Colonic mucosa (tissue), 4 donors: Measurements from ENCODE around the gene NLRP14. TPM values are rescaled to one million over a fixed set of nuclear protein-coding genes. Genes with fewer than 3 reads are reported as not detected.

ENCODE experiments used
- DNase-seq: peaks from one replicate; pipeline ENCODE4 v3.0.0-alpha.2; 2020
- H3K27ac ChIP-seq: fragments of 200-600 bp; one replicate; pipeline ENCODE4 v1.8.0; 2021
- H3K27me3 ChIP-seq: fragments of 200-600 bp; one replicate; pipeline ENCODE4 v1.8.0; 2021
- H3K36me3 ChIP-seq: fragments of 200-600 bp; one replicate; pipeline ENCODE4 v1.8.0; 2021
- H3K4me1 ChIP-seq: fragments of 200-600 bp; one replicate; pipeline ENCODE4 v1.8.0; 2021; ENCODE audit warnings: mild to moderate bottlenecking
- H3K4me3 ChIP-seq: fragments of 200-600 bp; one replicate; pipeline ENCODE4 v1.8.0; 2021
- H3K9ac ChIP-seq, 2 donors: one replicate each; pipeline ENCODE4 v1.7.0; 2013; ENCODE audit warnings: control low read depth in 2 of 2, low read depth in 2 of 2, low read length in 2 of 2
- H3K9me3 ChIP-seq: fragments of 200-600 bp; one replicate; pipeline ENCODE4 v1.8.0; 2021
- CTCF ChIP-seq: fragments of 200-600 bp; IDR thresholded peaks from one replicate; pipeline ENCODE4 v1.8.0; 2022; ENCODE audit warnings: antibody characterized with exemption, mild to moderate bottlenecking
- intact Hi-C: fragments of 100-400 bp; cut with DNase I; formaldehyde crosslinking; loops from one replicate; pipeline ENCODE4 v1.14.1; 2022
- total RNA-seq, 2 donors: library from RNA; stranded (reverse); fragmentation: NEBNext Ultra II Directional in 1 of 2; extraction: Animal tissue kit (Norgen Biotek cat#: 25700) in 1 of 2; gene quantifications; one replicate each; pipeline ENCODE4 v1.2.1, GENCODE V29; 2021
- donor health status: healthy.
- donor health status: DM: no; HTN: no; CAD: no.
- donor health status: DM: no; HTN: no; CAD: no.

NLRP14 gene
- total RNA-seq, 2 donors from 2014 or later, result 0.10 TPM; not detected in 1

- Histone ChIP-seq H3K4me3 (no peak overlapping the region), H3K27me3 (no peaks in the 10 kb centered on the region), H3K9ac (no peak overlapping the region), H3K4me1 (no peaks in the 10 kb centered on the region), H3K9me3 (no peaks in the 10 kb centered on the region), H3K36me3 (no peaks in the 10 kb centered on the region), H3K27ac (no peak overlapping the region)
- no peak for DNase-seq
- intact Hi-C loops, result no loop called here
- no peak for TF ChIP-seq CTCF
Measured at GRCh38 chr11:7077101-7077500, 56.8 kb downstream of the NLRP14 start.

- no peaks in the 10 kb centered on the region for H3K36me3 ChIP-seq
- no peak overlapping the region for H3K4me3 ChIP-seq
- intact Hi-C loops, result no loop called here
- DNase-seq, result no peak
- no peaks in the 10 kb centered on the region for H3K9me3 ChIP-seq
- TF ChIP-seq CTCF, result no peak
- no peak overlapping the region for H3K27ac ChIP-seq
- no peak overlapping the region for H3K9ac ChIP-seq
- H3K27me3 ChIP-seq, result no peaks in the 10 kb centered on the region
- no peaks in the 10 kb centered on the region for H3K4me1 ChIP-seq
Measured at GRCh38 chr11:7079545-7080135, 59.4 kb downstream of the NLRP14 start.

GRCh38 chr11:7080900-7081299 is 60.6 kb downstream of the NLRP14 start:
- TF ChIP-seq CTCF, result no peak
- Histone ChIP-seq H3K36me3 (no peaks in the 10 kb centered on the region), H3K4me1 (no peaks in the 10 kb centered on the region), H3K9ac (no peak overlapping the region), H3K9me3 (no peaks in the 10 kb centered on the region), H3K4me3 (no peak overlapping the region), H3K27me3 (no peaks in the 10 kb centered on the region), H3K27ac (no peak overlapping the region)
- DNase-seq, result no peak
- intact Hi-C loops, result no loop called here

GRCh38 chr11:7081441-7081840 is 61.2 kb downstream of the NLRP14 start:
- no peak overlapping the region for H3K27ac ChIP-seq
- no peaks in the 10 kb centered on the region for H3K36me3 ChIP-seq
- intact Hi-C loops, result no loop called here
- no peaks in the 10 kb centered on the region for H3K4me1 ChIP-seq
- H3K9me3 ChIP-seq, result no peaks in the 10 kb centered on the region
- no peak for DNase-seq
- H3K4me3 ChIP-seq, result no peak overlapping the region
- no peaks in the 10 kb centered on the region for H3K27me3 ChIP-seq
- no peak for TF ChIP-seq CTCF
- no peak overlapping the region for H3K9ac ChIP-seq

- DNase-seq, result no peak
- H3K9me3 ChIP-seq, result no peaks in the 10 kb centered on the region
- no peaks in the 10 kb centered on the region for H3K36me3 ChIP-seq
- no peak within 1 kb of the TSS for H3K9ac ChIP-seq
- intact Hi-C loops, result no loop called here
- no peaks in the 10 kb centered on the region for H3K4me1 ChIP-seq
- TF ChIP-seq CTCF, result no peak
- no peak within 1 kb of the TSS for H3K27ac ChIP-seq
- no peak within 1 kb of the TSS for H3K4me3 ChIP-seq
- H3K27me3 ChIP-seq, result no peaks in the 10 kb centered on the region
Measured at GRCh38 chr11:7088921-7089320, 68.6 kb downstream of the NLRP14 start, which contains the start of gene RBMXL2. RBMXL2 (plus strand) TSS chr11:7088998; CDS start chr11:7089121, 123 bp downstream.
